GM21786 (cell line): ENCODE measurements around the gene RHOA.
A peak's percentile ranks its signal among the peaks of the same experiment; 100 is the strongest.

ENCODE experiments used
- ATAC-seq: cut with Tn5 transposase; IDR thresholded peaks from one replicate; pipeline ENCODE4 v1.9.1; 2021; ENCODE audit not compliant: unreplicated experiment

The RHOA gene

DNA sequence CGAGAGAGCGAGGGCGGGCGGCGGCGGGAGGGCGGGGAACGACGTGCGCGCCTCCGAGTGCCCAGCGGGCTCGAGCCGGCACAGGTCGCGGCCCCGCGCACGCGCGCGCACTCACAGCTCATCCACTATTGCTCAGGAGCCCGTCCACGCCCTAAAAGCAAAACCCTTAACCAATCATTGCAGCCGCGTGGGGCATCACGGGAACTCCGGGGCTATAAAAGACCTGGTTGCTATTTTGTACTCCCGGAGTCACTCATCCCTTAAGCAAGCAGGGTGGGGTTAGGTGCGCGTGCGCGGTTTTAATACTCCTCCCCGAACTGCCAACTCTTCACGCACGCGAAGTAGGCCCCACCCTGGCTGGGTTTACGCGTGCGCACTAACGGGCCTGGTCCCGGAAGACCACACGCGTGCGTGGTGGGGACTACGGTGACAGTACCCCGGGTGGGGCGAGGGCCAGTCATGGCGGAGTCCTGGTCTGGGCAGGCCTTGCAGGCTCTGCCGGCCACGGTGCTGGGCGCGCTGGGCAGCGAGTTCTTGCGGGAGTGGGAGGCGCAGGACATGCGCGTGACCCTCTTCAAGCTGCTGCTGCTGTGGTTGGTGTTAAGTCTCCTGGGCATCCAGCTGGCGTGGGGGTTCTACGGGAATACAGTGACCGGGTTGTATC, at the start of gene RHOA, which contains the start of gene TCTA:
TSS of gene RHOA (minus strand) at position 9 of the 664 bp plus-strand sequence. CDS start 36,387 bp downstream, outside the sequence.
TSS of gene TCTA (plus strand) at position 456 of the 664 bp plus-strand sequence. CDS start at position 460, 4 bp downstream.
- peak; percentile 77 for ATAC-seq

DNA sequence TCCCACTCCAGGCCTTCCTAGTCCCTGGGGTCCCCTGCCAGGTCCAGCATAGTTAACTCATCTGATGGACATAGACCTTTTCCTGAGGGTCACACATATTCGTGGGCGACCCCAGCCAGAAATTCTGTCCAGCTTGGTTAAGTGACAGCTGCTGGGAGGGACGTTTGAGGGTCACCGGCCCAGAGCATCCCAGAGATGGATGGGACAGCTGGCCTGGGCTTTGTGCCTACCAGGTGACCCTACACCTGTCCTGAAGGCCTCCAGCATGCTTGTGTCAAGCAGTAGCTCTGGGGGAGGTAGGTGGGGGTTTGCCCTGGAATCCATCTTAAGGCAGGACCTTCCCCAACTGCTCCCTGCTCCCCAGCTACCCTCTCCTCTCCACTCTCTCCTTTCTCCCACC, 49.2 kb upstream of the RHOA start:
- no peak for ATAC-seq

DNA sequence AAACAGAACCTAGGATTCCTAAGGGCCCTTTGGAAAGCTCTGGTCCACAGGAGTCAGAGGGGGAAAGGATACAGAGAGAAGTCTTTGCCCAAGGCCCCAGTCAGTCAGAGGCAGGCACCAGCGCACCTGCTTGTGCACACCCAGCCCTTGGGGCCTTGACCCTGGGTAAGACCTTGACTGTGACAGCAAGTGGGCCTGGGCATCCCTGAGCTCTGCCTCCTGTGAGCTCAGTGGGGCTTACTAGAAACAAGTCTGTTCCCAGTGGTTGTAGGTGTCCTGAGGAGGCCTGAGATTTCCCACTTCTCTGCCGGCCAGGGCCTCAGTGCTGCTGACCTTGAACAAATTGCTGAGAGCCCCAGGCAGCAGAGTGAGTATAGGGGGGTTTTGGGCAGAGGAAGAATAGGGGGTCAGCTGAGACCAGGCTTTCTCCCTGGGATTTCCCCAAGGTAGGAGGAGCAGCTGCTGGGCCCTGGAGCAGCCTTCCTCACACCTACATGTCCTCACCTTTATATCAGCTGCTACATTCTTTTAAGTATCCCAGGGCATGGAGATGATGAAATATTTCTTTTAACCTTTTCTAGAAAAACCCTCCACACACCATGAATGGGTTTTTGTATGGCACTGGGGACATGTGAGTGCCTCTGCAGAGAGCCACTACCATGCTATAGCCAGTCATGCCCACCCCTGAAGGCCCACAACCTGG, 48.6 kb upstream of the RHOA start:
- ATAC-seq = no peak

DNA sequence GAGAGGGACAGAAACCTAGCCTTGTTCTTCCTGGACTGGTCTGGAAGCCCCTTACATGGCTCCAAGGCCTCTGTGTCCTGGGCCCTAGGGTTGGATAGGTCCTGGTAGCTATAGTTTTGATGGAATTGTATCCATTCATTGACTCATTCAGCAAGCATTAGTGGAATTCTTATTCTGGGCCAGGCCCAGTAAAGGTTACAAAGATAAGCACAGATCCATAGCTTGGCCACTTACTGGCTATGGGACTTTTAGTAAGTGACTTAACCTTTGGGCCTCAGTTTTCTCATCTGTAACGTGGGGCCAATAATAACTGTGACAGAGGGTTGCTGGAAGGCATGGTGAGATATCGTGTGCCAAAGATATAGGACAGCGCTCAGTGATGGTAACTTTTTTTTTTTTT, 44.7 kb upstream of the RHOA start:
- ATAC-seq = no peak

DNA sequence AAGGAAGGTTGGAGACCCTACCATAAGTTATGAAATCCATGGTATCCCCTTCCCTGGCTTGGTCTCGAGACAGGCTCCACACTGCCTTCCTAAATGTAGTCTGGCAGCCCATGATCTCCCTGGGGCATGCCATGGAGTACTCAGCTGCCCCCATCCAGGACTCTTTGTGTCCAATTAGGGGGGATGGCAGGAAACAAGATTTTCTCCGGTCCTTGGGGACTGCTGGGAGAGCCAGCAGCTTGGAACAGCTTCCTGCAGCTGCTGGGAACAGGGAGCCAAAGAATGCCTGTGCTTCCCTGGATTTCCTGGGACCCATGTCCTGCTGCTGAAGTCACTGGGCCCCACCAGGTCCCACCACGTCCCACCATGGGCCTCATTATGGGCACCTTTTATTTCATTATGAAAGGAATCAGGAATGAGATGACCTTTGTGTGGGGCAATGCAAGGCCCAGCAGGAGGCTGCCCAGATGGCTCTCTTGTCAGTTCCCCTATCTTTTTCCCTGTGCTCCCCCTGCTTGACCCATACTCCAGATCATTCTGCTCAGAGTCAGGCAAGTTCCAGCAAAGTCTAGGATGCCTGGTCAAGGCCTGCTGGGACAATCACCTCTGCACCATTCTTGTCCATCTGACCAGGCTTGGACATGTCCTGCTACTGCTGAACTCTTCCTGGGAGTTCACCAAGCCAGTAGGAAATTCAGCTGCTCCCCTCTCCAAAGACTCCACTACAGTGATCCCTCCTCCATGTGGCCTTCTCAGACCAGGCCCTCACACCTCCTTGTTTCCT, 43.3 kb upstream of the RHOA start:
- no peak for ATAC-seq

DNA sequence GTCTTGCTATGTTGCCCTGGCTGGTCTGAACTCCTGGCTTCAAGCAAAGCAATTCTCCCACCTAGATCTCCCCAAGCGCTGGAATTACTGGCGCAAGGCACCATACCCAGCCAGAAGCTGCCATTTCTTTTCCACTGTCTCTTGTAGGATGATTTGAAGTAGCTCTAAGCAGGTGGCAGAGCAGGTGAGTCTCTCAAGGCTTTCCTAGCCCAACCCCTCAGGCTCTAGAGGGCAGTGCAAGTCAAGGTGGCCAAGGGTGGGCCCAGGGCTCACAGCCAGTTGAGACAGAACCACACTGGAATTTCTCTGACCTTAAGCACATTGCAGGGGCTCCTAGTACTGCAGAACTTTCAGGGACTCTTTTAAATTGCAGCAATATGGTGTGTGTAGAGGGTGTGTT, 42.7 kb upstream of the RHOA start:
- no peak for ATAC-seq

DNA sequence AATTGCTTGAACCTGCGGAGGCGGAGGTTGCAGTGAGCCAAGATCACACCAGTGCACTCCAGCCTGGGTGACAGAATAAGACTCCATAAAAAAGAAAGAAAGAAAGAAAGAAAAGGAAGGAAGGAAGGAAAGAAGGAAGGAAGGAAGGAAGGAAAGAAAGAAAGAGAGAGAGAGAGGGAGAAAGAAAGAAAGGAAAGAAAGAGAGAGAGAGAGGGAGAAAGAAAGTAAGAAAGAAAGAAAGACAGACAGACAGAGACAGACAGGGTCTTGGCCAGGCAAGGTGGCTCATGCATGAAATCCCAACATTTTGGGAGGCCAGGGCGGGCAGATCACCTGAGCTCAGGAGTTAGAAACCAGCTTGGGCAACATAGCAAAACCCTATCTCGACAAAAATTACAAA, 41.8 kb upstream of the RHOA start:
- no peak for ATAC-seq

DNA sequence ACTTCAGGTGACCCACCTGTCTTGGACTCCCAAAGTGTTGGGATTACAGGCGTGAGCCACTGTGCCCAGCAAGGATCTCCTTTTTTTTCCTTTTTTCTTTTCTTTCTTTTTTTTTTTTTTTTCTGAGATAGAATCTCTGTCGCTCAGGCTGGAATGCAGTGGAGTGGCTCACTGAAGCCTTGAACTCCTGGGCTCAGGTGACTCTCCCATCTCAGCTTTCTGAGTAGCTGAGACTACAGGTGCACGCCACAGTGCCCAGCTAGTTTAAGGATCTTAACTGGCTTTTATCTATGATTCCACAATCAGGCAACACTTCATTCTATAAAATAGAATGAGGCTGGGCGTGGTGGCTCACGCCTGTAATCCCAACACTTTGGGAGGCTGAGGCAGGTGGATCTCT, 33.6 kb upstream of the RHOA start:
- no peak for ATAC-seq

DNA sequence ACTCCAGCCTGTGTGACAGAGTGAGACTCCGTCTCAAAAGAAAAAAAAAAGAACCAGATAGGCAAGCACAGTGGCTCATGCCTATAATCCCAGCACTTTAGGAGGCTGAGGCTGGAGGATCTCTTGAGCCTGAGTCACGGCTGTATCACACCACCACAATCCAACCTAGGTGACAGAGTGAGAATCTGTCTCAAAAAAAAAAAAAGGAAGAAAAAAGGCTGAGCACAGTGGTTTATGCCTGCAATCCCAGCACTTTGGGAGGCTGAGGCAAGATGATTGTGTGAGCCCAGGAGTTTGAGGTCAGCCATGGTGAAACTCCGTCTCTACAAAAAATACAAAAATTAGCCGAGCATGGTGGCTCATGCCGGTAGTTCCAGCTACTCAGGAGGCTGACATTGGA, 23.0 kb upstream of the RHOA start:
- no peak for ATAC-seq

DNA sequence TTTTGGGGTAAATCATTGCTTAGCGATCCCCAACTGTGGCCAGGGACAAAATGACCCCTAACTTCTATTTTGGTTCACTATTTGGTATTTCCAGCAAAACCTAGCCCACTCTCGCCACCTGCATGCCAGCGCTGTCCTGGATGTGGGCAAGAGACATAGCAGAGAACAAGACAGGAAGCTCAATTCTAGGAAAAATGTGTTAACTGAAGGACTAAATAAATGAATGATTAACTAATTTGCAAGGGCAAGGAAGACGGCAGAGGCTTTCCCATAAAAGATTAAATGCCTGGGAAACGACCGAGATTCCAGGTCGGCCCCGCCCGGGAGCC, 16.9 kb upstream of the RHOA start:
- ATAC-seq = no peak

DNA sequence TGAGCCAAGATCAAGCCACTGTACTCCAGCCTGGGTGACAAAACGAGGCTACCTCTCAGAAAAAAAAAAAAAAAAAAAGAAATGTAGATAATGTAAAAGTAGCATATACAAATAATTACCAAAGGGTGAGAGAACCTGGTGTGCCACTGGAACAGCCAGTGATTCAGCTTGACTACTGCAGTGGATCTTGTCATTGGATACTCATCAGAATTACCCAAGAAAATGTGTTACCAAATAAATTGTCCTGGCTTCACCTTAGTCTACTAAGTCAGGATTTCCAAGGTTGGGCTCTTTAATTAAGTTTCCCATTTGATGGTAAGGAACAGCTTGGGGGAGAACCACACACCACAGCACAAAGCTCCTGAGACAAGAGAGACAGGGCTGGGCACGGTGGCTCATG, 15.8 kb upstream of the RHOA start:
- ATAC-seq = no peak

DNA sequence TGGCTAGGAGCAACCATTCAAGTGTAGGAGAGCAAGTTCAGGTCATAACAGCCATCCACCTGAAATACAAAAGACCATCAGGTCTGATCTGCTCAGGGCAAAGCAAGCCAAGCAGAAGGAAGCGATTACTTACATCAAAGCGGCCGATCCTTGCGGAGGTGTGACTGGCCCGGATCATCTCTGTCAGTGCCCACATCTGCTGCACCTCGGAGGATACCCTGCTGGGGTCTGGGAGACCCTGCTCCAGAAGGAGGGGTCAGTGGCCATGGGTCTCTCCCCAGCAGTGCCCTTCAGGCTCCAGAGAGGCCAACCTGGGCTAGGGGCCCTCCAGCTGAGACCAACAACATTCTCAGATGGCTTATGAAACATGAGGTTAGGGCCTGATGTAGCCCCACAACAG, 13.0 kb upstream of the RHOA start:
- ATAC-seq = no peak

DNA sequence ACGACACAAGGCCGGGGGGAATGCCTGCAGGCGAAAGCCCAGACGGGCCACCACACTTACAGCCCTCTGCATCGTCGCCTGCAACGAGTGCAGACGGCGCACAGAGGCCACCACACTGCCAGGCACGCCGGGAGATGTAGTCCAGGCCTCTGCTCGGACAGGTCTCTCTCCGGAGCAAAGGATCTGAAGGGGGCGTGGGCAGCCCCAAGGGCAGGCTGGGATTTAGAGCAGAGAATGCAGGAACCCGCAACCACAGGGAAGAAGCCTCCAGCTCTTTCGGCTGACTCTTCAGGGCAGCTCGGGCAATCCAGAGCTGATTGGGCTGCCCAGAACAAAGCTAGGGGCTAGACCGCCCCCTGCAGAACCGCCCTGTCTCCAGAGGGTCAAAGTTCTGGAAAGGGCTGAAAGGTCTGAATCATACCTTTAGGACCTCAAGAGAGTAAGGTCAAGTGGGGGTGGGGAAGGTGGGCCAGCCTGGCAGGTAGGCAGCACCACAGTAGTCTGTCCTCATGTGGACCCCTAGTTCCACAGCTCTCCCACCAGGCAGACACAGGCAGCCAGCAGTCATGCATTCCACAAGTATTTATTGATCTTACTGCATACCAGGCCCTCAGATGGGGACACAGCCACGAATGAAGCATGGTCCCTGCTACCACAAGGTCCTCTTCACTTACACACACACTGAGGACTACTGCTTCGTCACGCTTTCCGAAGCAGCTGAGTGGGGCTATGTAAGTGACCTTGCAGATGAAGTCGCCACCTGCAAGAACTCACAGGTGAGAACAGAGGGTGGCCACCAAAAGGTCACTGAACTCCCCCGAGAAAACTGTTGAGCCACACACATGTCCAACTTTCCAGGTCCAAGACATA, 10.8 kb upstream of the RHOA start, which contains the start of gene AMT:
TSS of gene AMT (minus strand) at position 95 of the 870 bp plus-strand sequence. CDS start at position 72, 23 bp downstream.
- ATAC-seq = no peak

DNA sequence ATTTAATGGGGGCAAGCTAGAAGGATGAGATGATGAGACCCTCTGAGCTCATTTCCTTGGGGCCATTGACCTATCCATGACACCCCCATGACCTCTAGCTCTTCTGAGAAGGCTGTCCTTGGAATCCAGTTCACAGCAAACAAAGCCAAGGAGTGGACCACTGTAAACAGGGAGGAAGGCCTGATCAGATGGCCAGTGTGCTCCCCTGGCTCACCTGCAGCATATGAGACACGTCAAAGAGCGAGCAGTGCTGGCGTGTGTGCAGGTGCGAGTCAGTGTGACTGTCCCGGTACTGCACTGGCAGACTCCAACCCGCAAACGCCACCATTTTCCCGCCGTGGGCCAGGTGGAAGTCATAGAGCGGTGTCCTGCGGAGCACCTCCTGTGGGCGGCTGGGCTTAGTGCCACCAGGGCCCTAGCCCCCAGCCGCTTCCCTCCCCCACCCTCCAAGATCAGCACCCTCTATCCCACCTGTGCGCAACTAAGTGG, 10.2 kb upstream of the RHOA start:
- no peak for ATAC-seq

DNA sequence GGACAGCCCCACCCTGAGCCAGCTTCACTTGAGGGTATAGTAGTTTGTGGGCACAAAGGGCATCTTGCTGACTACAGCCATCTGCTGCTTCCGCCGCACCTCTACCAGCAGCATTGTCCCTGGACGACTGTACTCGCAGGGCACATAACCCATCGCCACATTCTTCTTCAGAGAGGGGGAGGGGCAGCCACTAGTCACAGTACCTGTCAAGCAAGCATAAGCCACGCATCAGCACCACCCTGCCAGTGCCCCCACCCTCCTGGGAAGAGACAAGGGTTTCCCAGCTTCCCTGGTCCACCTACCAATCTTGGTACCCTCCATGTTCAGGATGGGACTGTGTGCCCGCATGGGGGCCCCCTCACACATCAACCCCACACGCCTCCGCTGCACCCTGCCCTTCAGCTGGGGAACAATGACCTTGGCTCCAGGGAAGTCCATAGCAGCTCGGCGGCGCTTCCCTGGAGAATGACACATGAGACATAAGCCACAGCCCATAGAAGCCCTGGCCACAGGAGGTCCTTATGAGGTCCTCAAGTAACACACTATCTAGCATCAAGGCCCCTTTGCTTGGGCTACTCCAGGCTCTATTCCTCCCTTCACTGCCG, 5.8 kb upstream of the RHOA start:
- ATAC-seq = no peak

DNA sequence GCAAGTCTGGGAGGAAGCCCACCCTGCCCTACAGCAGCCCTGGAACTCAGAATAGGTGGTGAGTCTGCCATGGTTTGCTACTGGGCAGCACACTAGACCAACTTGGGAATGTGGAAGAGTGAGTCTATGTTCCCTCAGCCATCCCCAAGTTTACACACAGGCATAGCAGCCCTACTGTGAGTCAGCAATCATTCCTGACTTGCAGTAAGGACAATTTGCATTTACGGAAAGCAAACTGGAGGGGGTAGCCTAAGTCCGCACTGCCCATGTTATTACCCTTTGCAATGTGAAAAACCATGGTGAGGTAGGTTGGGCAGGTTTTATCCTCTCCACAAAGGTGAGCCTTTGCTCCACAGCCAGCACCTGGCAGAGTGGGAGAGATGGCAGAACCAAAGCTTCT, 5.1 kb upstream of the RHOA start:
- no peak for ATAC-seq

DNA sequence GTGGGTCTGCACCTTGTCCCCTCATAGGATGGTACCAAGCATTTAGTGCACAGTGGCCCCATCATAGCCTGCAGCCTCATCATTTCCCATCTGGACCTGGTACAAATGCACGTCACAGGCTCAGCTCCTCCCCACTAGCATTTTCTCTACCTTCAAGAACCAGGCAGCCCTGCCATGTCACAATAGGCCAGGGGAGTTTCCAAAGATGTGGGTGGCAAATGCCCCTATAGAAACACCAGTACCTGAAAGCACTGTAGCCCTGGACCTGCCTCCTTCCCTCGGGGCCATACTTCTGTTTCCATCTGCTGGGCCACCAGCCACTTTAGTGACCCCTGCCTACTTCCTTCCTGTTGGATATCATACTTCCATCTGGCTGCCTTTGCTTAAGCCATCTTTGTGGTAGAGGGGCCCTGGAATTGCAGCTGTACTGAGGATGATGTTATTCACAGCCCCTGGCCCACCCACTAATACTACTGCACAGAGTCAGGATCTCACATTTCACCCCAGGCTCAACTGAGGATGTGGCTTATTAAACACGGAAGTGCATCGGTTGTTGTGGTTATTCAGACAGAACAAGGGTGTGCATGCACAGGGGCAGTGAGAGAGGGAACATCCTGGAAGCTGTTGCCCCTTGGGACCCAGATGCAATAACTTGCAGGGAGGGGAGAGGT, 4.3 kb upstream of the RHOA start:
- no peak for ATAC-seq

DNA sequence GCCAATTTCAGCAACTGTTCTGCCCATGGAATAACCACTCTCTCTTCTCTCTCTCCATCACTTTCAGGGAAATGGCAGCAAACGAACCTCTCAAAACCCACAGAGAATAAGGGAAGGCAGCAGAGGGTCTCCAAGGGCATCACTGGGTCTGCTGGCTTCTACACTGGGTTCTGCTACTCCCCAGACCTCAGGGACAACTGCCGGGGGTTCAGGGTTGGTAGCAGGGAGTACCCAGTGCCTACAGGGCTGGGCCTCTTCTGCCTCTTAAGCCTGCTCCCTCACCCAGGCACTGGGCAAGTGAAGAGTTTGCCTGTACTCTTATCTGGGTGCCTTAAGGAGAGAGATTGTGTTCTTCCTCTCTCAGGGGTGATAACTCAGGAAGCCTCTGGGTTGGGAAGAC, 3.0 kb upstream of the RHOA start:
- no peak for ATAC-seq

DNA sequence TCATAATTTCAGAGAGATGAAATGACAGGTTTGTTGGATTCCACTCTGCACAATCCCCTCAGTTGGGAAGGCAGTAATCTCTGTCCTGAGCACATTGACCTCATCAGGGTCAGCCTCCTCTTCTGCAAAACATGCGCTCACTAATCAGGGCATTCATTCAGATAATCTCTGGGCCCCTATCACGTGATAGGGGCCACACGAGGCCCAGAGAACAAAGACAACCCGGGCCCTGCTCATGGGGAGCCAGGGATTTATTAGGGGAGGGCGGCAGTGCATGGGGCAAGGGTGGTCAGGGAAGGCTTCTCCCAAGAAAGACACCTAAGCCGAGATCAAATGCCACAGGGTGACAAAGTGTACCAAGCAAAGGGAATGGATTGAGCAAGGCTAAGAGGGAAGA, 1.6 kb upstream of the RHOA start:
- ATAC-seq = no peak
